GM11168 (cell line): Measurements from ENCODE around the gene TMEM63C.
"Not testable (repeated sequence)": the region's sequence is repeated elsewhere in the genome, so short reads cannot be mapped to it uniquely, and the experiment has no call there.

Source experiments
- in situ Hi-C: fragments of 300-500 bp; cut with MboI; formaldehyde crosslinking; loops from one replicate; pipeline ENCODE4 v1.12.0; 2022; ENCODE audit warnings: low sequenced_read_pairs; ENCODE audit not compliant: unreplicated experiment

The TMEM63C gene

GRCh38 chr14:77153802-77154201 lies 27.8 kb upstream of the TMEM63C start:
- in situ Hi-C loops, result no loop called here

GRCh38 chr14:77154421-77154820 lies 27.2 kb upstream of the TMEM63C start:
- in situ Hi-C loops, result no loop called here

GRCh38 chr14:77155083-77155482 lies 26.5 kb upstream of the TMEM63C start:
- in situ Hi-C loops, result no loop called here

- in situ Hi-C loops, result no loop called here
These were observed 23.9 kb upstream of the TMEM63C start for GRCh38 chr14:77157740-77158139.

- in situ Hi-C loops, result no loop called here
These were observed 23.3 kb upstream of the TMEM63C start for GRCh38 chr14:77158175-77158881.

- in situ Hi-C loops, result no loop called here
These were observed 22.7 kb upstream of the TMEM63C start for GRCh38 chr14:77158882-77159255.

- in situ Hi-C loops, result no loop called here
These were observed 20.6 kb upstream of the TMEM63C start for GRCh38 chr14:77161011-77161410.

- in situ Hi-C loops, result no loop called here
These were observed 11.6 kb upstream of the TMEM63C start for GRCh38 chr14:77170045-77170444.

GRCh38 chr14:77172916-77173315 lies 8.7 kb upstream of the TMEM63C start:
- in situ Hi-C loops, result no loop called here

GRCh38 chr14:77173911-77174617 lies 7.5 kb upstream of the TMEM63C start:
- in situ Hi-C loops, result not testable (repeated sequence)

GRCh38 chr14:77175843-77176242 lies 5.8 kb upstream of the TMEM63C start:
- in situ Hi-C loops, result no loop called here

- in situ Hi-C loops, result no loop called here
These were observed 3.9 kb upstream of the TMEM63C start for GRCh38 chr14:77177702-77178101.

GRCh38 chr14:77178656-77179055 lies 2.9 kb upstream of the TMEM63C start:
- in situ Hi-C loops, result no loop called here

- in situ Hi-C loops, result no loop called here
These were observed 634 bp upstream of the TMEM63C start for GRCh38 chr14:77180726-77181602.

- in situ Hi-C loops, result no loop called here
These were observed 2.3 kb downstream of the TMEM63C start for GRCh38 chr14:77183896-77184295.

GRCh38 chr14:77184396-77185092 lies 2.9 kb downstream of the TMEM63C start:
- in situ Hi-C loops, result no loop called here

- in situ Hi-C loops, result no loop called here
These were observed 3.5 kb downstream of the TMEM63C start for GRCh38 chr14:77185093-77185465.

GRCh38 chr14:77186911-77187648 lies 5.5 kb downstream of the TMEM63C start:
- in situ Hi-C loops, result no loop called here

- in situ Hi-C loops, result no loop called here
These were observed 6.0 kb downstream of the TMEM63C start for GRCh38 chr14:77187649-77188012.

- in situ Hi-C loops, result no loop called here
These were observed 7.9 kb downstream of the TMEM63C start for GRCh38 chr14:77189479-77189878.
